EH (cell line): ENCODE results near the gene SLC22A16.

Experiments
- DNase-seq: peaks from one replicate; pipeline ENCODE4 v3.0.0-alpha.2; 2015; ENCODE audit warnings: low read depth

The SLC22A16 gene

DNA sequence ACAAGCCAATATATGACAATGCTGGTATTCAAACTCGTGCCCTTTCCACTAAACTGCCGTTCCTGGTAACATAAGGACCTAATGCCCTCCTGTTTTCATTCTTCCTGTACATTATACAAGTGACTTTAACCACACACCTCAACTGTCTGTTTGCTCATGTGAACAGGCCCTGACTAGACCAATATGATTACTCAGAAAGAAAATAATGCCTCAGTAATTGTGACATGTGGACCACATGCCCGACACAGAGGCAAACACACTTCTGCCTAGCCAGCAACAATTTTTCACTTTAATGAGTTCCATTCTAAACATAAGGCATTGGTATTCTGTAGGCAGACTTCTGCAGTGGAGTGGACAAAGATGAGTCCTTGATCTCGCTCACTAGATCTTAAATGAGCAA lies 30.0 kb downstream of the SLC22A16 start:
- no peak for DNase-seq

- no peak for DNase-seq
These were observed 36.4 kb downstream of the SLC22A16 start for GRCh38 chr6:110440026-110440425.

GRCh38 chr6:110439356-110439755 lies 37.1 kb downstream of the SLC22A16 start:
- no peak for DNase-seq

DNA sequence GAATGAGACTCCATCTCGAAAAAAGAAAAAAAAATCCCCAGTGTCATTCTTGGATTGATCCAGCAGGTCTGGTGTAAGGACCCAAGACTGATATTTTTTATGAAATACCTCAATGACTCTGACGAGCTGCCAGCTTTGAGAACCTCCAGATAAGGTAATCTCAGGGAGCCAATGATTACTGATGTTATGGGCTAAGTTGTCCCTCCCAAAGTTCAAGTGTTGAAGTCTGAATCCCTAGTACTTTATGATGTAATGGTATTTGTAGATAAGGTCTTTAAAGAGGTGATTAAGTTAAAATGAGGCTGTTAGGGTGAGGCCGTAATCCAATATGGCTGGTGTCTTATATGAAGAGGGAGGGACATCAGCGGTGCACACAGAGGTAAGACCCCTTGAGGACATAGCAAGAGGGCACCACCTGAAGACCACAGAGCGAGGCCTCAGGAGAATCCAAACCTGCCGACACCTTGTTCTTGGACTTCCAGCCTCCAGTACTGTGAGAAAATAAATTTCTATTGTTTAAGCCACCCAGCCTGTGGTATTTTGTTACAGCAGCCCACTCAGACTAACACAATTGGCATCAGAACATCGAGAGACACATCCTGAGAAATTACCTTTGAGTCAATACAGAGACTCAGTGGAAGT lies 41.3 kb downstream of the SLC22A16 start:
- no peak for DNase-seq

DNA sequence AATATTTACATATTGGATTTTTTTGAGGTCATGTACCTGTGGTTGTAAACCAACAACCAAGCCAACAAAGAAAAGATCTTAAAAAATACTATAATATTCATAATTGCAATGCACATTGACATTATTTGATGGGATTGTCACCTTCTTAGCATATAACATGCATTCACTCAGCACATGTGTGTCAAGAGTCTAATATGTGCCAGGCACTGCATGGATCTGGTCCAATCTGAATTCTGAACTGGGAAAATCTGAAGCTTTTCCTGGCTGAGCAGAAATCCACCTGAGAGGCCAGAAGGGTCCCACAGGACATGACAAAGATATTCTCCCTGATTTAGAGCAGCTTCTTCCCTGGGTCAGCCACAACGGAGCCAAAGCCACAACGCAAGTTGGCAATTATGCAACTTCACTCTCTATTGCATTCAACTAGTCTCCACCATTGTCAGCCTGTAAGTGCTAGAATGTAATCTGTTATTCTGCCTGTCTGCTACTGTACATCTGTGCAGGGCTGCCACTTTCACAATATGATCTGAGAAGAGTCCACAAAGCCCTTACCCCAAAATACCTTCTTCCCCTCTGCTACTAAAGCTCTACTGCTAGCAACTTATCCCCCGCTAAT lies 44.0 kb downstream of the SLC22A16 start:
- no peak for DNase-seq

DNA sequence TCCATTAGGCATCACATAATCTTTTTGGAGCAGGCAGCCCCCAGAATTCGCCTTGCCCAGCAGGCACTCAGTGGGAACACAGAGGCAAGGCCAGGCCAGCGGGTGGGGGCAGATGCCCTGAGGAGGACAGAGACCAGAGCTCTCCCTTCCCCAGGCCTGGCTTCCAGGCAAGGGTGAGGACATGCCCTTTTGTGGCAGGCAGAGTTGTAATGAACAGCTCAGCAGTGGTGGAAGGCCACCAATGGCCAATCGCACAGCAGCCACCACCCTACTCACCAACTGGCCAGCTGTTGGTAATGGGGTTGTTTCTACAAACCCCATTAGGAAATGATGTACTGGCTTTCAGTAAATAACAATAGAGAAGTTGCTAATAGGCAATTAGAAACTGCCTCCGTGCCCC lies 45.7 kb downstream of the SLC22A16 start:
- no peak for DNase-seq

- DNase-seq: no peak
These were observed 46.2 kb downstream of the SLC22A16 start for GRCh38 chr6:110430236-110430635.

DNA sequence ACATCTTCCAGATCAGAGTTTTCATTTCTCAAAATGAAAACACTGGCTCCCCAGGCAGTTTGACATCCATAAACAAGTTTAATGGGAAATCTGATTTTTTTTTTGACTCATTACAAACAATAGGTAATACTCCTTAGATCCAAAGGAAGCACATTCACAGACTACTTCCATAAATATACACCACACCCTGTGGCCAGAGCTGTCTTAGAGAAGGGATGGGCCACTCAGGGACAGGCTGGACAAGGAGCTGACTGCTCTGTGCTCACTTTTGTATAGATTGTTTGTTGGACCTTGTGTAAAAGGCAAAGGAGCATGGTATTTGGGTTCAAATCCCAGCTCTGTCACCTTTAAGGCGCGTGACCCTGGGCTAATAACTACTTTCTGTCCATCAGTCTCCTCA lies 48.3 kb downstream of the SLC22A16 start:
- no peak for DNase-seq

DNA sequence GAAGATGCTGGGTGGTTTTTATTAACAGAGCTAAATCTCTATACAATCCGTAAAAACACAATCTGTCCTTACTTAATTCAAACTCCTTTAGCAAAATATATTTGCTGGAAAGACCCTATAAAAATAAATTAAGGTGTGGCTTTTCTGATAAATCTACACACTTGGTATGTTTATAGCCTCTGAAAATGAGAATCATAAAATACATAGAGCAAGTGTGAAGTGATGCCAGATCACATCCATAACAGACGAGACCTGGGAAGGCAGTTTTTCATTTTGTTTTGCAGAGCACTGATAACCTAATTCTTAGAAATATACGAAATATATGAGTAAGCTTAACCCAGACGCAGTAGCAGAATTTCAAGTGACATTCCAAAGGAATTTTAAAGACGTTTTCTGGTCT lies 50.6 kb downstream of the SLC22A16 start:
- DNase-seq: no peak

GRCh38 chr6:110422444-110422822 lies 54.0 kb downstream of the SLC22A16 start:
- DNase-seq: peak; percentile 24

DNA sequence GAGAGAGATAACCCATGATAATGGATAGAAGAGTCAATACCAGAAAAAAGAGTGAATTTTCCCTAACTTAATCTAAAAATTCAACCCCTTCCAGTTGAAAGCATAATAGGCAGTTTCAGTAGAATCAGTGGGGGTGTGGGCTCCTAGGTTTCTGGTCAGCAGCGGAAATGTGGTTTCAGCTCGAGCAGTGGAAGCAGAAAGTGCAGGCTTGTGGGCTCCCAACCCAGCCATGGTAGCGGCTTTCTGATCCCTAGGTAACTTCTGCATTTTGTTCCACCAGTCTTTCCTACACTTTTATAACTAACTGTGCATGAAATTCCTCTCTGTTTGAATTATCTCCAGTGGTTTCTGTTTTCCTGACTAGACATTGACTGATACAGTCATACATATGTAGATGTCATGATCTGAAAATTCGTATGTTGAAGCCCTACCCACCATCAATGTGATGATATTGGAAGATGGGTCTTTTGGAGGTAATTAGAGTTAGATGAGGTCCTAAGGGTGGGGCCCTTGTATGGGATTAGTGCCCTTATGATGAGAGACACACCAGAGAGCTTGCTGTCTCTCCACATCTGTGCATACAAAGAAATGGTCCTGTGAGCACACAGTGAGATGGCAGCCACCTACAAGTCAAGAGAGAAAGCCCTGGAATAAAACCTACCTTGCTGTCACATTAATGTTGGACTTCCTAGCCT lies 54.5 kb downstream of the SLC22A16 start:
- DNase-seq: no peak

DNA sequence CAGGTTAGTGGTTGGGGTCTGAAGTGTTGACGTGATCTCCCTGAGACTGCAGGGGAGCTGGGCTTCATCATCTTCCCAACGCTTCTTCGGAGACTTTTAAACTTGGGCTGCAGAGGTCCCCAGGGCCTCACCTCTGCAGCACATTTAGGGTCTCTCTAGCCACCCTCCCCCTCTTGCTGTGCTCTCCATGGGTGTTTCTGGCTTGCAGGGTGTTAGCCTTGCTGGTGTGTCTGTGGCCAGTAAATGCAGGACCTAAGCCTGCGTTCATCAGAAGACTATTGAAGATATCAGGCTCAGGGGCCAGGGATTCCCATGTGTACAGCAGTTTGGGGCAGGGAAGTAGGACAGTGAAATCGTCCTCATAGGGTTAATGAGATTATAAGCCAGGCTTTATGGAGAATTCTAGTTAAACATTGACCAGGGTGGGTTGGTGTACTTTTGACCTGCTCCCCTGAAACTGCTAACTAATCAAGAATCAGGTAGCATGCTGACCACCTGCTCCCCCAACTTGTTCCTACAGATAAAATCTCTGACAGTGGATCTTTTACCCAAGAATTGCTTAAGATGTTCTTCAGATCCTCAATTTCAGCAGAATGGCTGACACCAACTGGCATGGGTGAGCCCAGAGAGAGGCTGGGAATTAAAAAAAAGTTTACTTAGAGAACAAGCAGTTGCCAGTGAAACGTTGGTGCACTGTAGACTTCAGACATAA lies 57.2 kb downstream of the SLC22A16 start:
- no peak for DNase-seq

DNA sequence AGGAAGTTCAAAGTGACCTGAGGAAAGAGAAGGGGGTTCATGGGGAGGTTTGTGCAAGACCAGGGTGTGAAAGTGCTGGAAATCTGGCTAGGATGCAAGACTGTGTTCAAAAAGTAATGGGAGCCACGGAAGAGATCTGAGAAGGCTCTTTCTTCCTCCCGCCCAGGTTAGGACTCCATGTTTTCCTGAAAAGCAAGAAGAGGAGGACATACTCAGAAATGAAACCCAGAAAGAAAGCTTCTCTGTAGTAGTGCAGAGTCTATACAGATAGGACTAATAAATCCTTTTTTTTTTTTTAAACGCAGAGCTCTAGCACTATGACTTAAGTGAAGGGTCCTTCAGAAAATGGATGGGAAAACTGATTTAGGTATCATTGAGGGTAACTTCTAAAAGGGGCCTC lies 57.8 kb downstream of the SLC22A16 start:
- DNase-seq: no peak

- peak; percentile 56 for DNase-seq
These were observed 61.1 kb downstream of the SLC22A16 start, which contains the start of gene DDO for GRCh38 chr6:110415086-110415916. Gene DDO, minus strand, starts transcription at chr6:110415575. Its CDS starts 2,113 bp downstream, at chr6:110413462.

GRCh38 chr6:110414669-110415068 lies 61.7 kb downstream of the SLC22A16 start:
- DNase-seq: no peak

DNA sequence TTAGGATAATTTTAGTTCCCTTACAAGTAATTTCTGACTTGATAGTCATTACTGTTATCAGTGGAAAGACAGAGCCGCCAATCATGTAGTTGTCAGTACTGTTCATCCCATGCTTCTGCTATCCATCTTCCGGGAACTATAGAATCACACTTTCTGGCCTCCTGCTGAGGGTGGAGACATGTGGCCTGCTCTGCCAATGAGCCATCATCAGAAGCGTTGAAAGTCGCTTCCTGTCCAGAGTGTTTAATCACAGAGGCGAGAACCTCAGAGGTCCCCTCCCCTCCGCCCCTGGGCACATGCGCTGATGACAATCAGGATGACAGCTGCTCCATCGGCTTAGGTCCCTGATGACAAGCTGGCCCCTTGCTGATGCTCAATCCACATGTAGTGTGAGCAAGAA lies 64.1 kb downstream of the SLC22A16 start:
- DNase-seq: no peak

GRCh38 chr6:110410511-110410910 lies 65.9 kb downstream of the SLC22A16 start:
- no peak for DNase-seq

GRCh38 chr6:110409794-110410193 lies 66.6 kb downstream of the SLC22A16 start:
- DNase-seq: no peak

DNA sequence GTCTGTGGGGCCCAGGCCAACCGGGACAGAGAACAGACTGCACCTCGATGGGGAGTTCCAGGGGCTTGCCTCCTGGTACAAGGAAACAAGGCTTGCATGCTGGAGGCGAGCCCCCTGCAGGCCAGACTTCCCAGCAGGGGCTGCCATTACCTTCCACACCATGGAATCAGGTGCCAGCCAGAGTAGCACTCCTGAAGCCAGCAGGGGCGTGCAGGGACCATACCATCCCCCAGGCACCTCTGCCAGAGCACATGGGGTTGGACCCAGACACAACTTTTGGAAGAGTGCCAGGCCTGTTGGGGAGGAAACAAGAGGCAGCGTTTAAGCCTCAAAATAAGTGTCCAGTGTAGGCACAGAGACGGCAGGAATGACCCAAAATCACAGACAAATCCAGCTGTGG lies 67.5 kb downstream of the SLC22A16 start:
- no peak for DNase-seq

- DNase-seq: peak; percentile 12
These were observed 71.8 kb downstream of the SLC22A16 start for GRCh38 chr6:110404607-110405006.

DNA sequence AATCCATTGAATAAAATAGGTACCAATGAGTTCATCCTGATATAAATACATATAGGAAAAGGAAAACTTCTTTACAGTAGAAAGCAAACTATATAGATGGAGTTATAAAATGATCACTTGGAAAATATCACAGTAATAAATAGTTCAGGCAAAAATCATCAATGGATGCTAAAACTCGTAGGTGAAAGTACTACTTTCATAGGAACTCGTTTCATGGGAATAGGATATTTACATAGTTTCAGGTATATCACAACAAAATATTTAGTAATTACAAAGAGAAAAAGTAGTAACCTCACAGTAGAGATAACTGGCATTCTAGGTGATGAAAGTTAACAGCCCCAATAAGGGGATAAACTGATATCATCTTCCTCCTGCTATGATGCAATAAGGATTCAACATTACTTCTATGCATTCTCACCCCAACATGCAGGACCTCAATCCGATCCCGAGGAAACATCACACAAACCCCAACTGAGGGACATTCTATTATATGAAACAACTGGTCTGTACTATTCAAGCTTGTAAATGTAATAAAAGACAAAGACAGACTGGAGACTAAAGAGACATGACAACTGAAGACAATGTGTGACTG lies 74.7 kb downstream of the SLC22A16 start:
- DNase-seq: no peak

DNA sequence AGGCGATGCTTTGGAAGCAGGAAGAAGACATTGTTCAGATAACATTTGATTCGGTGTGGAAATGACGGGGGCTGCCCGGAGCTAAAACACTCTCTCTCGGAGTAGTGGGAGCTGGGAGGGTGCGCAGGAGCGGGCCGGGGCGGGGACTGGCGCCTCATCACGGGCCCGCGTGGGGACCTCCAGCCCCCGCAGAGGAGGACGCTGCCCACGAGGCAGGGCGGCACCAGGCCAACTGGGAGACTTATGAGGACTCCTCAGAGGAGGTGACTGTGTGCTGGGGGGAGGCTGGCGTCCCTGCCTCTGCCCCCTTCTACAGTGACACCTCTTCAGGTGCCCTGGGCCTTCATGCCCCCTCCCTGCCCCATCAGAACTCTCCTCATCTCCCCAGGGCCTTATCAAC lies 76.2 kb downstream of the SLC22A16 start:
- DNase-seq: no peak
